H1 (cell line): Measurements from ENCODE around the gene PRR23E. TPM values are rescaled to one million over a fixed set of nuclear protein-coding genes. Genes with fewer than 3 reads are reported as not detected.

Experiments used
- CTCF ChIA-PET: fragments of 300-600 bp; sonication (Branson Sonifier 250); formaldehyde crosslinking; loops from one replicate; lab custom pipeline; 2021; ENCODE audit not compliant: partially characterized antibody; lab: Charles Lee
- POLR2A ChIA-PET: fragments of 300-600 bp; sonication (Branson Sonifier 250); formaldehyde crosslinking; loops from one replicate; lab custom pipeline; 2021; ENCODE audit warnings: inconsistent platforms; ENCODE audit not compliant: partially characterized antibody; lab: Charles Lee
- DNase-seq, 2 experiments: peaks; one replicate each; pipeline versions ENCODE4 v3.0.0 to v3.0.0-alpha.2; 2010 to 2022; ENCODE audit warnings: low spot score in 2 of 2, low read depth in 1 of 2, mixed read lengths in 1 of 2
- FAIRE-seq: peaks from 2 replicates; lab custom pipeline; 2011; peaks lifted over from hg19 to GRCh38; lab: Jason Lieb, UNC
- H2AFZ ChIP-seq: 2 replicates; pipeline ENCODE4 v1.8.1; 2012; ENCODE audit warnings: low read length, inconsistent platforms
- H2AK5ac ChIP-seq: 2 replicates; pipeline ENCODE4 v1.6.1; 2013; ENCODE audit warnings: low read depth, low read length
- H2BK120ac ChIP-seq: replicated peaks from 2 replicates; pipeline ENCODE3; 2013; ENCODE audit warnings: low read depth, low read length, inconsistent platforms
- H2BK12ac ChIP-seq: 2 replicates; pipeline ENCODE4 v1.6.1; 2013; ENCODE audit warnings: low read depth, low read length
- H2BK15ac ChIP-seq: 2 replicates; pipeline ENCODE4 v1.6.1; 2013; ENCODE audit warnings: low read length
- H2BK20ac ChIP-seq: 2 replicates; pipeline ENCODE4 v1.6.1; 2013; ENCODE audit warnings: low read length
- H2BK5ac ChIP-seq: 2 replicates; pipeline ENCODE4 v1.6.1; 2013; ENCODE audit warnings: low read depth, low read length
- H3K14ac ChIP-seq: 2 replicates; pipeline ENCODE4 v1.6.1; 2013; ENCODE audit warnings: inconsistent platforms; ENCODE audit not compliant: insufficient read length
- H3K18ac ChIP-seq: 2 replicates; pipeline ENCODE4 v1.6.1; 2013; ENCODE audit warnings: low read length; ENCODE audit errors: extremely low read depth
- H3K23ac ChIP-seq: 2 replicates; pipeline ENCODE4 v1.6.1; 2013; ENCODE audit warnings: inconsistent platforms; ENCODE audit not compliant: insufficient read length
- H3K23me2 ChIP-seq: 2 replicates; pipeline ENCODE4 v1.6.1; 2013; ENCODE audit warnings: low read depth, low read length
- H3K27ac ChIP-seq: 2 replicates; pipeline ENCODE4 v1.6.1; 2011; ENCODE audit warnings: low read depth, low read length, inconsistent platforms
- H3K27me3 ChIP-seq, 4 experiments: replicated peaks in 1 of 4; 1 replicate in 1 of 4; 2 replicates in 3 of 4; pipeline versions ENCODE4 v1.6.1 to v1.8.1; 2011 to 2013; ENCODE audit warnings: low read length in 3 of 4, mild to moderate bottlenecking in 3 of 4, inconsistent platforms in 2 of 4, mixed read lengths in 2 of 4, moderate library complexity in 1 of 4; ENCODE audit not compliant: control insufficient read depth in 3 of 4, insufficient read depth in 3 of 4; ENCODE audit errors: extremely low read depth in 1 of 4
- H3K36me3 ChIP-seq, 4 experiments: 2 replicates each; pipeline versions ENCODE4 v1.6.1 to v1.8.1; 2011 to 2013; ENCODE audit warnings: mild to moderate bottlenecking in 4 of 4, low read length in 3 of 4, moderate library complexity in 2 of 4, control low read depth in 1 of 4, inconsistent platforms in 1 of 4; ENCODE audit not compliant: insufficient read depth in 4 of 4, control insufficient read depth in 2 of 4
- H3K4ac ChIP-seq: replicated peaks from 2 replicates; pipeline ENCODE3; 2013; ENCODE audit warnings: low read length, low read depth, mixed read lengths, inconsistent platforms; ENCODE audit not compliant: insufficient read length
- H3K4me1 ChIP-seq, 4 experiments: replicated peaks in 1 of 4; 1 replicate in 1 of 4; 2 replicates in 3 of 4; pipeline versions ENCODE4 v1.6.1 to v1.8.1; 2011 to 2013; ENCODE audit warnings: low read length in 3 of 4, inconsistent platforms in 2 of 4, mixed read lengths in 1 of 4; ENCODE audit not compliant: insufficient read depth in 4 of 4, control insufficient read depth in 3 of 4
- H3K4me2 ChIP-seq, 2 experiments: 2 replicates each; pipeline versions ENCODE4 v1.6.1 to v1.8.1; 2011 to 2013; ENCODE audit warnings: low read depth in 2 of 2, low read length in 2 of 2, control low read depth in 1 of 2, inconsistent platforms in 1 of 2, mild to moderate bottlenecking in 1 of 2; ENCODE audit not compliant: insufficient read depth in 1 of 2
- H3K4me3 ChIP-seq, 4 experiments: fragments of 200-600, 300-600 bp in 1 of 4; sonication (generic), shearing (Covaris generic), sonication (Bioruptor Twin) in 1 of 4; 2 replicates each; pipeline versions ENCODE4 v1.5.1 to v1.8.1; 2011 to 2016; ENCODE audit warnings: low read length in 4 of 4, low read depth in 3 of 4, control low read depth in 2 of 4, inconsistent platforms in 2 of 4, mild to moderate bottlenecking in 2 of 4, mixed read lengths in 1 of 4, moderate library complexity in 1 of 4; ENCODE audit not compliant: insufficient read depth in 2 of 4; ENCODE audit errors: extremely low read depth in 1 of 4
- H3K56ac ChIP-seq: replicated peaks from 2 replicates; pipeline ENCODE3; 2013; ENCODE audit warnings: low read depth, mild to moderate bottlenecking, mixed read lengths, low read length, inconsistent platforms; ENCODE audit not compliant: insufficient read length
- H3K79me1 ChIP-seq: 2 replicates; pipeline ENCODE4 v1.6.1; 2013; ENCODE audit warnings: low read depth, low read length, control low read depth
- H3K79me2 ChIP-seq, 2 experiments: 2 replicates each; pipeline versions ENCODE4 v1.6.1 to v1.8.1; 2012 to 2013; ENCODE audit warnings: low read length in 2 of 2, mild to moderate bottlenecking in 2 of 2, inconsistent platforms in 1 of 2; ENCODE audit not compliant: insufficient read depth in 2 of 2, control insufficient read depth in 1 of 2
- H3K9ac ChIP-seq, 4 experiments: replicated peaks in 1 of 4; 1 replicate in 1 of 4; 2 replicates in 3 of 4; pipeline versions ENCODE4 v1.6.1 to v1.8.1; 2011 to 2013; ENCODE audit warnings: low read depth in 3 of 4, low read length in 3 of 4, control low read depth in 2 of 4, mild to moderate bottlenecking in 2 of 4, moderate library complexity in 2 of 4, inconsistent platforms in 1 of 4; ENCODE audit errors: extremely low read depth in 1 of 4
- H3K9me3 ChIP-seq, 2 experiments: 2 replicates each; pipeline versions ENCODE4 v1.6.1 to v1.8.1; 2012 to 2013; ENCODE audit warnings: mild to moderate bottlenecking in 2 of 2, moderate library complexity in 2 of 2, control low read depth in 1 of 2, inconsistent platforms in 1 of 2, low read depth in 1 of 2, low read length in 1 of 2, mixed read lengths in 1 of 2; ENCODE audit not compliant: insufficient read depth in 2 of 2
- H4K20me1 ChIP-seq, 2 experiments: replicated peaks in 1 of 2; 2 replicates each; pipeline versions ENCODE3 to v1.8.1; 2011 to 2013; ENCODE audit warnings: inconsistent platforms in 2 of 2, low read length in 2 of 2, mild to moderate bottlenecking in 1 of 2; ENCODE audit not compliant: insufficient read depth in 2 of 2, control insufficient read depth in 1 of 2
- H4K5ac ChIP-seq: 2 replicates; pipeline ENCODE4 v1.6.1; 2013; ENCODE audit warnings: low read length, low read depth, mixed read lengths, inconsistent platforms; ENCODE audit not compliant: insufficient read length
- H4K8ac ChIP-seq: 2 replicates; pipeline ENCODE4 v1.8.0; 2013; ENCODE audit warnings: mild to moderate bottlenecking, moderate library complexity, low read length, inconsistent platforms; ENCODE audit not compliant: insufficient read depth; ENCODE audit errors: extremely low read depth
- H4K91ac ChIP-seq: replicated peaks from 2 replicates; pipeline ENCODE3; 2013; ENCODE audit warnings: low read length, mixed read lengths, inconsistent platforms; ENCODE audit not compliant: insufficient read length
- CHD1 ChIP-seq: IDR thresholded peaks from 2 replicates; pipeline ENCODE4 v1.6.1; 2012; ENCODE audit warnings: low read depth, low read length, improper control_type of control experiment
- CHD2 ChIP-seq: IDR thresholded peaks from 2 replicates; pipeline ENCODE4 v1.6.1; 2012; ENCODE audit warnings: low read length, improper control_type of control experiment
- EGR1 ChIP-seq: IDR thresholded peaks from 2 replicates; pipeline ENCODE4 v1.6.1; 2011; ENCODE audit warnings: low read depth, low read length, borderline replicate concordance
- EZH2 ChIP-seq: fragments of 200-600 bp; sonication (generic); IDR thresholded peaks from 2 replicates; pipeline ENCODE4 v1.7.1; 2012; ENCODE audit warnings: low read depth, mild to moderate bottlenecking, moderate library complexity, low read length, inconsistent platforms; ENCODE audit not compliant: severe bottlenecking
- WGBS, 2 experiments: shearing (Covaris generic) in 1 of 2; methylation state at CpG; one replicate each; pipeline versions ENCODE4 v1.1.6 to v1.1.7; 2013 to 2015; ENCODE audit warnings: low lambda C conversion rate in 2 of 2, mixed read lengths in 2 of 2, inconsistent platforms in 1 of 2, low coverage in 1 of 2, missing lambda C conversion rate in 1 of 2; ENCODE audit not compliant: insufficient replicate concordance in 2 of 2, insufficient coverage in 1 of 2, insufficient read length in 1 of 2; ENCODE audit errors: extremely low coverage in 1 of 2, missing lambda C conversion rate in 1 of 2; 5-methylcytosine and 5-hydroxymethylcytosine counted together
- polyA plus RNA-seq, 7 experiments: library from polyadenylated mRNA; depleted of rRNA in 3 of 7; stranded (reverse) in 5 of 7; unstranded in 2 of 7; fragments of >200 nt in 5 of 7; fragments of 200-250 nt in 2 of 7; gene quantifications; 1 replicate in 5 of 7; 2 replicates in 1 of 7; 4 replicates in 1 of 7; pipeline versions ENCODE4 v1.2.1 to v1.2.3, GENCODE V29; 2011 to 2013; ENCODE audit warnings: missing spikeins in 2 of 7, mixed read lengths in 2 of 7
- total RNA-seq: library from RNA; stranded (reverse); fragmentation: NEBNext Ultra II Directional; extraction: Animal tissue kit (Norgen Biotek cat#: 25700); gene quantifications from 2 replicates; pipeline ENCODE4 v1.2.1, GENCODE V29; 2021

The PRR23E gene
- total and polyA plus RNA-seq, 2 of the 8 experiments (the other 6 are each of a cell fraction or from before 2014, with no cell fraction given) = not detected

DNA sequence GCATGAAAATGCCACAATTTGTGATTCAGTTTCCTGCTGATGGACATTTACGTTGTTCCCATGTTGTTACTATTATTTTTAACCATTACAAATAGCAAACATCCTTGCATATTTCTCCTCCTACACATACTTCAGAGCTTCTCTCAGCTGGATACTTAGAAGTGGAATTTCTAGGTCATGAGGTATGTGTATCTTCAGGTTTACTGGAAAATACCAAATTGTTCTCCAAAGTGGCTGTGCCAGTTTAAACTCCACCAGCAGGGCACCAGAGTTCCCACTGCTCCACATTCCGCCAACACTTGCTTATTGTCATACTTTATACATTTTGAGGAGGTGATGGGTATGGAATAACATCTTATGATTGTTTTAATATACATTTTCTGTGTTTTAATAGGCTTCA lies 45.7 kb downstream of the PRR23E start:
- H3K79me1 ChIP-seq = no peaks in the 10 kb centered on the region
- H3K27me3 ChIP-seq = no peaks in the 10 kb centered on the region
- no peak overlapping the region for H2AFZ ChIP-seq
- H2BK12ac ChIP-seq = no peak overlapping the region
- H3K4me2 ChIP-seq = no peak overlapping the region
- H3K4me1 ChIP-seq = no peaks in the 10 kb centered on the region
- FAIRE-seq (no peak), DNase-seq (no peak)
- H2BK5ac ChIP-seq = no peak overlapping the region
- H2BK120ac ChIP-seq = no peak overlapping the region
- no peak overlapping the region for H3K9ac ChIP-seq
- H4K5ac ChIP-seq = no peak overlapping the region
- no peaks in the 10 kb centered on the region for H4K20me1 ChIP-seq
- peaks cover 9 to 10% of the 10 kb centered on the region in 2 experiments; a peak in 3 of 4 replicates for H3K9me3 ChIP-seq
- ChIA-PET POLR2A (no interaction called here), CTCF (interaction anchor here (1.3 kb wide), 1 partner anchor 12 kb away, joined by 3 read pairs; no protein-coding TSS in a partner anchor)
- no peak overlapping the region for H2BK20ac ChIP-seq
- no peak overlapping the region for H3K56ac ChIP-seq
- H4K91ac ChIP-seq = no peak overlapping the region
- H3K18ac ChIP-seq = no peak overlapping the region
- H3K4me3 ChIP-seq = no peak overlapping the region
- H4K8ac ChIP-seq = no peak overlapping the region
- H3K23ac ChIP-seq = no peak overlapping the region
- no peaks in the 10 kb centered on the region for H3K79me2 ChIP-seq
- no peak overlapping the region for H3K27ac ChIP-seq
- no peaks in the 10 kb centered on the region for H3K23me2 ChIP-seq
- H2AK5ac ChIP-seq = no peak overlapping the region
- no peak overlapping the region for H3K14ac ChIP-seq
- WGBS, 2 experiments = 86% methylated on average over 2 of the region's 2 CpGs; no CpG with 5 or more reads in 1 of the 2 experiments
- no peak overlapping the region for H2BK15ac ChIP-seq
- no peaks in the 10 kb centered on the region for H3K36me3 ChIP-seq
- no peak overlapping the region for H3K4ac ChIP-seq
- TF ChIP-seq CHD2 (no peak), EGR1 (no peak), EZH2 (no peak), CHD1 (no peak)
